Smooth muscle cell (in vitro differentiated cells): Measurements from ENCODE around the gene PDHB. TPM values are rescaled to one million over a fixed set of nuclear protein-coding genes. Genes with fewer than 3 reads are reported as not detected.

Source experiments
- DNase-seq: peaks from one replicate; lab custom pipeline; 2025; ENCODE audit not compliant: unreplicated experiment; lab: John Stamatoyannopoulos, UW
- H2AFZ ChIP-seq: fragments of 200-600 bp; sonication (generic); 2 replicates; pipeline ENCODE4 v1.6.0; 2016; ENCODE audit warnings: antibody characterized with exemption, low read depth, mild to moderate bottlenecking
- H3F3A ChIP-seq: fragments of 200-600 bp; sonication (generic); 2 replicates; pipeline ENCODE4 v1.6.0; 2017; ENCODE audit warnings: antibody characterized with exemption, low read depth
- H3K27ac ChIP-seq: fragments of 200-600 bp; sonication (generic); 2 replicates; pipeline ENCODE4 v1.5.1; 2016; ENCODE audit warnings: low read depth, mild to moderate bottlenecking
- H3K27me3 ChIP-seq: fragments of 200-600 bp; sonication (generic); 2 replicates; pipeline ENCODE4 v1.6.1; 2016; ENCODE audit warnings: low read depth, mild to moderate bottlenecking
- H3K36me3 ChIP-seq: fragments of 200-600 bp; sonication (generic); 2 replicates; pipeline ENCODE4 v1.5.1; 2016; ENCODE audit warnings: low read depth
- H3K4me1 ChIP-seq: fragments of 200-600 bp; sonication (generic); 2 replicates; pipeline ENCODE4 v1.5.1; 2016; ENCODE audit warnings: low read depth
- H3K4me2 ChIP-seq: fragments of 200-600 bp; sonication (generic); 2 replicates; pipeline ENCODE4 v1.6.0; 2016; ENCODE audit warnings: mild to moderate bottlenecking
- H3K4me3 ChIP-seq: fragments of 200-600 bp; sonication (generic); 2 replicates; pipeline ENCODE4 v1.5.1; 2016; ENCODE audit warnings: mild to moderate bottlenecking
- H3K79me2 ChIP-seq: fragments of 200-600 bp; sonication (generic); 2 replicates; pipeline ENCODE4 v1.6.0; 2016; ENCODE audit warnings: low read depth, mild to moderate bottlenecking
- H3K9ac ChIP-seq: fragments of 200-600 bp; sonication (generic); 2 replicates; pipeline ENCODE4 v1.6.0; 2016; ENCODE audit warnings: low read depth
- H3K9me3 ChIP-seq: fragments of 200-600 bp; sonication (generic); replicated peaks from 2 replicates; pipeline ENCODE4 v1.5.1; 2016; ENCODE audit warnings: low read depth
- H4K20me1 ChIP-seq: fragments of 200-600 bp; sonication (generic); 2 replicates; pipeline ENCODE4 v1.6.0; 2016; ENCODE audit warnings: low read depth
- WGBS: methylation state at CpG from one replicate; pipeline ENCODE4 v1.1.7; 2016; ENCODE audit warnings: low lambda C conversion rate; 5-methylcytosine and 5-hydroxymethylcytosine counted together
- polyA plus RNA-seq: library from polyadenylated mRNA; unstranded; fragments of >200 nt; fragmentation: Nextera tagmentation; extraction: Ambion mirVana; gene quantifications from 2 replicates; pipeline ENCODE4 v1.2.1, GENCODE V29; 2016
- total RNA-seq: library from RNA; depleted of rRNA; stranded (reverse); fragments of >200 nt; gene quantifications from 2 replicates; pipeline ENCODE4 v1.2.3, GENCODE V29; 2014
- TF ChIP-seq, protein P1 (sequence below): fragments of 200-600 bp; sonication (generic); IDR thresholded peaks from 2 replicates; pipeline ENCODE4 v1.5.1; 2017; ENCODE audit warnings: borderline replicate concordance, mild to moderate bottlenecking, antibody characterized with exemption; ENCODE audit not compliant: insufficient read depth, poor library complexity, severe bottlenecking

PDHB gene
- total and polyA plus RNA-seq, 2 experiments from 2014 or later: 123 to 128 TPM

- Histone ChIP-seq H4K20me1 (no peaks in the 10 kb centered on the region), H3K27ac (no peak overlapping the region), H3K27me3 (no peaks in the 10 kb centered on the region), H3K36me3 (peaks cover 8% of the 10 kb centered on the region), H3K9ac (no peak overlapping the region), H3K4me2 (no peak overlapping the region), H3K79me2 (no peaks in the 10 kb centered on the region), H3F3A (no peaks in the 10 kb centered on the region), H3K4me1 (no peaks in the 10 kb centered on the region), H2AFZ (no peak overlapping the region), H3K9me3 (no peaks in the 10 kb centered on the region), H3K4me3 (no peak overlapping the region)
- no peak for DNase-seq
- TF ChIP-seq, protein P1, sequence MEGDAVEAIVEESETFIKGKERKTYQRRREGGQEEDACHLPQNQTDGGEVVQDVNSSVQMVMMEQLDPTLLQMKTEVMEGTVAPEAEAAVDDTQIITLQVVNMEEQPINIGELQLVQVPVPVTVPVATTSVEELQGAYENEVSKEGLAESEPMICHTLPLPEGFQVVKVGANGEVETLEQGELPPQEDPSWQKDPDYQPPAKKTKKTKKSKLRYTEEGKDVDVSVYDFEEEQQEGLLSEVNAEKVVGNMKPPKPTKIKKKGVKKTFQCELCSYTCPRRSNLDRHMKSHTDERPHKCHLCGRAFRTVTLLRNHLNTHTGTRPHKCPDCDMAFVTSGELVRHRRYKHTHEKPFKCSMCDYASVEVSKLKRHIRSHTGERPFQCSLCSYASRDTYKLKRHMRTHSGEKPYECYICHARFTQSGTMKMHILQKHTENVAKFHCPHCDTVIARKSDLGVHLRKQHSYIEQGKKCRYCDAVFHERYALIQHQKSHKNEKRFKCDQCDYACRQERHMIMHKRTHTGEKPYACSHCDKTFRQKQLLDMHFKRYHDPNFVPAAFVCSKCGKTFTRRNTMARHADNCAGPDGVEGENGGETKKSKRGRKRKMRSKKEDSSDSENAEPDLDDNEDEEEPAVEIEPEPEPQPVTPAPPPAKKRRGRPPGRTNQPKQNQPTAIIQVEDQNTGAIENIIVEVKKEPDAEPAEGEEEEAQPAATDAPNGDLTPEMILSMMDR: no peak
- 38% methylated on average over 9 of the region's 9 CpGs for WGBS
Measured at GRCh38 chr3:58398669-58399333, 34.8 kb downstream of the PDHB start.

DNA sequence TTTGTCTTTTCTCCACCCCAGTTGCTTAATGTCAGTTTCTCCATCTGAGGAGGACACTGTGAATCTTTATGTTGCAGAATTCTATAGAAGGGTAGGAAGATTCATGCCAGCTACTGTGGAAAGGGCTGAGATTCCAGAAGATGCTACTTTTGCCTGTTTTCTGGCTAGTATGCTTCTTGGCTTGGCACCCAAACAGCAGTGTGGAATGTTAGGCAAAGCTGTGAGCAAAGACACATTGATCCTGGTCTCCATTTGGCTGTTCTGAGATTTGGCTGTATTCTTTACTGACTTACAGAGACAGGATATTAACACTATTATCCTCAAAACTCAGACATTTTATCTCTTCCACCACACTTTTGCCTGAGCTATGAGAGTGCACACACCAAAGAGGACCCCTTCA lies 39.3 kb downstream of the PDHB start:
- H3K9ac ChIP-seq: no peak overlapping the region
- H3K27ac ChIP-seq: no peak overlapping the region
- peaks cover 8% of the 10 kb centered on the region for H3K36me3 ChIP-seq
- DNase-seq: no peak
- H3K9me3 ChIP-seq: no peaks in the 10 kb centered on the region
- H3K4me2 ChIP-seq: no peak overlapping the region
- no peaks in the 10 kb centered on the region for H3K79me2 ChIP-seq
- no peaks in the 10 kb centered on the region for H3K27me3 ChIP-seq
- peaks cover 20% of the 10 kb centered on the region for H3K4me1 ChIP-seq
- no peaks in the 10 kb centered on the region for H4K20me1 ChIP-seq
- peaks cover 6% of the 10 kb centered on the region for H3F3A ChIP-seq
- TF ChIP-seq, protein P1: no peak
- no peak overlapping the region for H3K4me3 ChIP-seq
- H2AFZ ChIP-seq: no peak overlapping the region

DNA sequence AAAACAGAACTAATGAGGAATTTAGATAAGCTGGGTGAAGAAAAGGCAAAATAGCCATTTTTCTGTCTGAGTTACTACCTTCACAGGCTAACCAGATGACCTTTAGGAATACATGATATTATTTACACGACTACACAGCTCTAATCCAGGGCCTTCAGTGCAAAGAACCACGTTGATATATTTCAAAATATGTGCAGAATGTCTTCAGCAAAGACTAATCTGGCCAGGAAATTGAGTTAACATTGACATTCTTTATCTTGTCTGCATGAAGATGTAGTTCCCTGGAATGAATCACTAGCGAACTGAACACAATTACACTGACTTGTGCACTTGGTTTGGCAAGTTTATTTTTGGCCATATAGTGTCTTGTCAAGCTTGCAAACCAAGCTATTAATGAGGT lies 41.5 kb downstream of the PDHB start:
- no peak overlapping the region for H2AFZ ChIP-seq
- no peak overlapping the region for H3K4me3 ChIP-seq
- TF ChIP-seq, protein P1: no peak
- peaks cover 26% of the 10 kb centered on the region for H3F3A ChIP-seq
- H3K27ac ChIP-seq: peak overlapping the region; percentile 81
- DNase-seq: no peak
- H3K27me3 ChIP-seq: no peaks in the 10 kb centered on the region
- no peaks in the 10 kb centered on the region for H3K9me3 ChIP-seq
- H3K9ac ChIP-seq: peak overlapping the region; percentile 6
- H3K4me1 ChIP-seq: peaks cover 37% of the 10 kb centered on the region
- no peaks in the 10 kb centered on the region for H3K79me2 ChIP-seq
- H3K4me2 ChIP-seq: peak overlapping the region; percentile 62
- H3K36me3 ChIP-seq: peaks cover 4% of the 10 kb centered on the region
- no peaks in the 10 kb centered on the region for H4K20me1 ChIP-seq
- 20% methylated on average over 3 of the region's 3 CpGs for WGBS
